GM23338 (cell line): Measurements from ENCODE around the gene ASB1. TPM values are rescaled to one million over a fixed set of nuclear protein-coding genes. Genes with fewer than 3 reads are reported as not detected.
A peak's percentile ranks its signal among the peaks of the same experiment; 100 is the strongest.

Experiments used
- ATAC-seq: fragments of 200-7000 bp; cut with Tn5 transposase; 3 replicates; pipeline ENCODE4 v1.9.1; 2020
- DNase-seq: peaks from one replicate; pipeline ENCODE4 v3.0.0-alpha.2; 2015; ENCODE audit warnings: low spot score
- H2AFZ ChIP-seq: fragments of 200-600 bp; sonication (generic); 2 replicates; pipeline ENCODE4 v1.8.0; 2016; ENCODE audit warnings: antibody characterized with exemption, mild to moderate bottlenecking, moderate library complexity
- H3F3A ChIP-seq: fragments of 200-600 bp; sonication (generic); replicated peaks from 2 replicates; pipeline ENCODE4 v1.8.0; 2017; ENCODE audit warnings: antibody characterized with exemption, mixed run types, low read depth
- H3K27ac ChIP-seq: fragments of 200-600 bp; sonication (generic); 2 replicates; pipeline ENCODE4 v1.6.1; 2016; ENCODE audit warnings: low read depth
- H3K27me3 ChIP-seq: fragments of 200-600 bp; sonication (generic); 2 replicates; pipeline ENCODE4 v1.8.0; 2016; ENCODE audit warnings: mild to moderate bottlenecking, mixed run types, moderate library complexity; ENCODE audit not compliant: insufficient read depth
- H3K36me3 ChIP-seq: fragments of 200-600 bp; sonication (generic); 2 replicates; pipeline ENCODE4 v1.8.0; 2016; ENCODE audit warnings: mild to moderate bottlenecking; ENCODE audit not compliant: insufficient read depth
- H3K4me1 ChIP-seq: fragments of 200-600 bp; sonication (generic); 2 replicates; pipeline ENCODE4 v1.8.0; 2016; ENCODE audit warnings: mild to moderate bottlenecking, moderate library complexity; ENCODE audit not compliant: insufficient read depth
- H3K4me2 ChIP-seq: fragments of 200-600 bp; sonication (generic); 2 replicates; pipeline ENCODE4 v1.7.1; 2017; ENCODE audit warnings: mixed run types
- H3K4me3 ChIP-seq: fragments of 200-600 bp; sonication (generic); 2 replicates; pipeline ENCODE4 v1.6.1; 2016; ENCODE audit warnings: mixed run types
- H3K79me2 ChIP-seq: fragments of 200-600 bp; sonication (generic); replicated peaks from 2 replicates; pipeline ENCODE4 v1.8.0; 2017; ENCODE audit warnings: mild to moderate bottlenecking; ENCODE audit not compliant: insufficient read depth
- H3K9me2 ChIP-seq: fragments of 200-600 bp; sonication (generic); 2 replicates; pipeline ENCODE4 v1.8.0; 2017; ENCODE audit not compliant: insufficient read depth
- H4K20me1 ChIP-seq: fragments of 200-600 bp; sonication (generic); replicated peaks from 2 replicates; pipeline ENCODE4 v1.8.0; 2017; ENCODE audit warnings: mild to moderate bottlenecking; ENCODE audit not compliant: insufficient read depth
- H3K27ac Mint-ChIP-seq: 2 replicates; pipeline ENCODE4 v1.8.0; 2020; ENCODE audit warnings: inconsistent platforms, mild to moderate bottlenecking, moderate library complexity, mixed read lengths
- H3K27me3 Mint-ChIP-seq: 3 replicates; pipeline ENCODE4 v1.8.0; 2022; ENCODE audit warnings: low read depth, mild to moderate bottlenecking, moderate library complexity, mixed read lengths, inconsistent platforms; ENCODE audit not compliant: insufficient read depth, poor library complexity
- H3K36me3 Mint-ChIP-seq: 3 replicates; pipeline ENCODE4 v1.8.0; 2021; ENCODE audit warnings: low read depth, mild to moderate bottlenecking, inconsistent platforms, moderate library complexity, mixed read lengths
- H3K4me1 Mint-ChIP-seq: 3 replicates; pipeline ENCODE4 v1.8.0; 2020; ENCODE audit warnings: mild to moderate bottlenecking, inconsistent platforms, mixed read lengths
- H3K4me3 Mint-ChIP-seq: 3 replicates; pipeline ENCODE4 v1.8.0; 2021; ENCODE audit warnings: moderate library complexity, mild to moderate bottlenecking, inconsistent platforms, mixed read lengths
- H3K9me3 Mint-ChIP-seq: 3 replicates; pipeline ENCODE4 v1.8.0; 2020; ENCODE audit warnings: moderate library complexity, mild to moderate bottlenecking, inconsistent platforms, mixed read lengths
- CREB1 ChIP-seq: fragments of 250-450 bp; sonication (Bioruptor Pico); IDR thresholded peaks from 2 replicates; pipeline ENCODE4 v1.5.0; 2020; ENCODE audit warnings: low read depth, mild to moderate bottlenecking, moderate library complexity
- EZH2 ChIP-seq: fragments of 200-600 bp; sonication (generic); IDR thresholded peaks from one replicate; pipeline ENCODE4 v1.8.0; 2017; ENCODE audit warnings: antibody characterized with exemption, mild to moderate bottlenecking, low read depth; ENCODE audit not compliant: unreplicated experiment
- EZH2phosphoT487 ChIP-seq: fragments of 200-600 bp; sonication (generic); IDR thresholded peaks from one replicate; pipeline ENCODE4 v1.8.1; 2018; ENCODE audit warnings: antibody characterized with exemption; ENCODE audit not compliant: unreplicated experiment
- POLR2AphosphoS5 ChIP-seq: IDR thresholded peaks from 2 replicates; pipeline ENCODE4 v1.6.1; 2016; ENCODE audit warnings: antibody characterized with exemption, low read depth
- STAT1 ChIP-seq: IDR thresholded peaks from one replicate; pipeline ENCODE4 v1.6.1; 2016; ENCODE audit warnings: antibody characterized with exemption; ENCODE audit not compliant: unreplicated experiment
- ZNF331 ChIP-seq: fragments of 250-450 bp; sonication (Bioruptor Pico); IDR thresholded peaks from 2 replicates; pipeline ENCODE4 v1.5.0; 2020; ENCODE audit warnings: low read depth, mild to moderate bottlenecking, moderate library complexity
- polyA plus RNA-seq: library from polyadenylated mRNA; unstranded; fragments of >200 nt; fragmentation: Nextera tagmentation; extraction: Ambion mirVana; gene quantifications from 2 replicates; pipeline ENCODE4 v1.2.1, GENCODE V29; 2016
- total RNA-seq: library from RNA; depleted of rRNA; stranded (reverse); fragments of >200 nt; shearing (Covaris generic); gene quantifications from 2 replicates; pipeline ENCODE4 v1.2.3, GENCODE V29; 2014
- TF ChIP-seq, protein P1 (sequence below): IDR thresholded peaks from 2 replicates; pipeline ENCODE4 v1.6.1; 2016; ENCODE audit warnings: antibody characterized with exemption
- TF ChIP-seq, protein P2 (sequence below), 2 experiments: fragments of 200-600 bp in 1 of 2; sonication (generic) in 1 of 2; conservative IDR thresholded peaks; 2 replicates each; pipeline versions ENCODE4 v1.5.1 to v1.6.1; 2016 to 2017; ENCODE audit warnings: antibody characterized with exemption in 2 of 2, low read depth in 2 of 2, mild to moderate bottlenecking in 2 of 2, moderate library complexity in 1 of 2
- TF ChIP-seq, protein P3 (sequence below): fragments of 250-450 bp; sonication (Bioruptor Pico); IDR thresholded peaks from 2 replicates; pipeline ENCODE4 v1.5.0; 2020; ENCODE audit warnings: mild to moderate bottlenecking, moderate library complexity
- TF ChIP-seq, protein P4 (sequence below): IDR thresholded peaks from one replicate; pipeline ENCODE4 v1.6.1; 2018; ENCODE audit warnings: antibody characterized with exemption; ENCODE audit not compliant: unreplicated experiment

ASB1 gene
- total and polyA plus RNA-seq, 2 experiments from 2014 or later = 21.5 to 23.9 TPM

DNA sequence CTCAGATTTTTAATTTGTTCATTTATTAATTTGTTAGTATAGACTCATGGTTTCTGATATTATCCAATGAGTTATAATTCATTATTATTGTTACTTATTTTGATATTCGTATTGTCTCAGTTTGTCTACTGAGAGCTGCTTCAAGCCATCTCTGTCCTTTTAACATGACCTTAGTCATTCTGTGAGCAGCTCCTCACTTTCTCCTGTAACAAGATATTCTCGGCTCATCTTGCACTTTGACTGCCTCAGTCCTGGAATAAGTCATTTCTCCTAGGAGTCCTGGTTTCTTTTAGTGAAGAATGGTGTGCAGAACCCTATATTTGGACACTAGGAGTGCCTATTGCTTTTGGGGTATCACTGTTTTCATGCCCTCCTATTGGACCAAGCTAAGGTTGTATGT, 13.2 kb downstream of the ASB1 start (continued):
- TF ChIP-seq, protein P1, sequence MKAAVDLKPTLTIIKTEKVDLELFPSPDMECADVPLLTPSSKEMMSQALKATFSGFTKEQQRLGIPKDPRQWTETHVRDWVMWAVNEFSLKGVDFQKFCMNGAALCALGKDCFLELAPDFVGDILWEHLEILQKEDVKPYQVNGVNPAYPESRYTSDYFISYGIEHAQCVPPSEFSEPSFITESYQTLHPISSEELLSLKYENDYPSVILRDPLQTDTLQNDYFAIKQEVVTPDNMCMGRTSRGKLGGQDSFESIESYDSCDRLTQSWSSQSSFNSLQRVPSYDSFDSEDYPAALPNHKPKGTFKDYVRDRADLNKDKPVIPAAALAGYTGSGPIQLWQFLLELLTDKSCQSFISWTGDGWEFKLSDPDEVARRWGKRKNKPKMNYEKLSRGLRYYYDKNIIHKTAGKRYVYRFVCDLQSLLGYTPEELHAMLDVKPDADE = no peak
- TF ChIP-seq, protein P2, sequence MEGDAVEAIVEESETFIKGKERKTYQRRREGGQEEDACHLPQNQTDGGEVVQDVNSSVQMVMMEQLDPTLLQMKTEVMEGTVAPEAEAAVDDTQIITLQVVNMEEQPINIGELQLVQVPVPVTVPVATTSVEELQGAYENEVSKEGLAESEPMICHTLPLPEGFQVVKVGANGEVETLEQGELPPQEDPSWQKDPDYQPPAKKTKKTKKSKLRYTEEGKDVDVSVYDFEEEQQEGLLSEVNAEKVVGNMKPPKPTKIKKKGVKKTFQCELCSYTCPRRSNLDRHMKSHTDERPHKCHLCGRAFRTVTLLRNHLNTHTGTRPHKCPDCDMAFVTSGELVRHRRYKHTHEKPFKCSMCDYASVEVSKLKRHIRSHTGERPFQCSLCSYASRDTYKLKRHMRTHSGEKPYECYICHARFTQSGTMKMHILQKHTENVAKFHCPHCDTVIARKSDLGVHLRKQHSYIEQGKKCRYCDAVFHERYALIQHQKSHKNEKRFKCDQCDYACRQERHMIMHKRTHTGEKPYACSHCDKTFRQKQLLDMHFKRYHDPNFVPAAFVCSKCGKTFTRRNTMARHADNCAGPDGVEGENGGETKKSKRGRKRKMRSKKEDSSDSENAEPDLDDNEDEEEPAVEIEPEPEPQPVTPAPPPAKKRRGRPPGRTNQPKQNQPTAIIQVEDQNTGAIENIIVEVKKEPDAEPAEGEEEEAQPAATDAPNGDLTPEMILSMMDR (conservative IDR thresholded peaks at IDR 0.05; ENCODE audit: low read depth in 2 of 2) = no peak

DNA sequence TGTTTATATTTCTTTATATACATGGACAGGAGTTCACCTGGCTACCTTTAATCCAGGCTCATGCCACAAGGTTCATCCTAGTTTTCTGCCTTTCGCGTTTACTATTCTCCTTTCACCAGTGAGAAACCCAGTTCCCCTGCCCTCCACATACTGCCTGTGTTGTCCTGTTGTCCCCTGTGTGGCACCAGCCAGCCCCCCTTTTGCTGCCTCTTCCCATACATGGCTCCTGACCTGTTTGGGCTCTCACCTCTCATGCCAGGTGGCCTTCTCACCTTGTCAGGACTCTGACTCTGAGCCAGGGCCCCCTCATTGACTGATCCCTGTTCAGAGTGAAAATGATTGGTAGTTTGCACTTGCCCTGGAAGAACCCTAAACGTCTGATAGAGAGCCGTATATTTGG, 13.6 kb downstream of the ASB1 start:
- no peak for ATAC-seq
- no peaks in the 10 kb centered on the region for H3K27me3 Mint-ChIP-seq
- H3K9me3 Mint-ChIP-seq = no peaks in the 10 kb centered on the region
- Histone ChIP-seq H2AFZ (no peak overlapping the region), H3K4me3 (no peak overlapping the region), H3K36me3 (peaks cover 17% of the 10 kb centered on the region), H3K79me2 (peaks cover 77% of the 10 kb centered on the region), H3K27me3 (no peaks in the 10 kb centered on the region), H3K4me1 (no peaks in the 10 kb centered on the region), H3K4me2 (no peak overlapping the region), H3K9me2 (no peaks in the 10 kb centered on the region), H3F3A (no peaks in the 10 kb centered on the region), H4K20me1 (peaks cover 66% of the 10 kb centered on the region), H3K27ac (no peak overlapping the region)
- H3K4me1 Mint-ChIP-seq = peaks cover 7% of the 10 kb centered on the region
- no peak for DNase-seq
- peaks cover 40% of the 10 kb centered on the region for H3K36me3 Mint-ChIP-seq
- H3K27ac Mint-ChIP-seq = peak overlapping the region; percentile 32; the same call in 1 of the 2 replicates
- H3K4me3 Mint-ChIP-seq = no peak overlapping the region
- TF ChIP-seq CREB1 (no peak), EZH2 (no peak), POLR2AphosphoS5 (no peak), EZH2phosphoT487 (no peak), STAT1 (no peak), ZNF331 (CRISPR knock-in tag) (no peak)
- TF ChIP-seq, protein P2 (conservative IDR thresholded peaks at IDR 0.05; ENCODE audit: low read depth in 2 of 2) = no peak
- TF ChIP-seq, protein P3, sequence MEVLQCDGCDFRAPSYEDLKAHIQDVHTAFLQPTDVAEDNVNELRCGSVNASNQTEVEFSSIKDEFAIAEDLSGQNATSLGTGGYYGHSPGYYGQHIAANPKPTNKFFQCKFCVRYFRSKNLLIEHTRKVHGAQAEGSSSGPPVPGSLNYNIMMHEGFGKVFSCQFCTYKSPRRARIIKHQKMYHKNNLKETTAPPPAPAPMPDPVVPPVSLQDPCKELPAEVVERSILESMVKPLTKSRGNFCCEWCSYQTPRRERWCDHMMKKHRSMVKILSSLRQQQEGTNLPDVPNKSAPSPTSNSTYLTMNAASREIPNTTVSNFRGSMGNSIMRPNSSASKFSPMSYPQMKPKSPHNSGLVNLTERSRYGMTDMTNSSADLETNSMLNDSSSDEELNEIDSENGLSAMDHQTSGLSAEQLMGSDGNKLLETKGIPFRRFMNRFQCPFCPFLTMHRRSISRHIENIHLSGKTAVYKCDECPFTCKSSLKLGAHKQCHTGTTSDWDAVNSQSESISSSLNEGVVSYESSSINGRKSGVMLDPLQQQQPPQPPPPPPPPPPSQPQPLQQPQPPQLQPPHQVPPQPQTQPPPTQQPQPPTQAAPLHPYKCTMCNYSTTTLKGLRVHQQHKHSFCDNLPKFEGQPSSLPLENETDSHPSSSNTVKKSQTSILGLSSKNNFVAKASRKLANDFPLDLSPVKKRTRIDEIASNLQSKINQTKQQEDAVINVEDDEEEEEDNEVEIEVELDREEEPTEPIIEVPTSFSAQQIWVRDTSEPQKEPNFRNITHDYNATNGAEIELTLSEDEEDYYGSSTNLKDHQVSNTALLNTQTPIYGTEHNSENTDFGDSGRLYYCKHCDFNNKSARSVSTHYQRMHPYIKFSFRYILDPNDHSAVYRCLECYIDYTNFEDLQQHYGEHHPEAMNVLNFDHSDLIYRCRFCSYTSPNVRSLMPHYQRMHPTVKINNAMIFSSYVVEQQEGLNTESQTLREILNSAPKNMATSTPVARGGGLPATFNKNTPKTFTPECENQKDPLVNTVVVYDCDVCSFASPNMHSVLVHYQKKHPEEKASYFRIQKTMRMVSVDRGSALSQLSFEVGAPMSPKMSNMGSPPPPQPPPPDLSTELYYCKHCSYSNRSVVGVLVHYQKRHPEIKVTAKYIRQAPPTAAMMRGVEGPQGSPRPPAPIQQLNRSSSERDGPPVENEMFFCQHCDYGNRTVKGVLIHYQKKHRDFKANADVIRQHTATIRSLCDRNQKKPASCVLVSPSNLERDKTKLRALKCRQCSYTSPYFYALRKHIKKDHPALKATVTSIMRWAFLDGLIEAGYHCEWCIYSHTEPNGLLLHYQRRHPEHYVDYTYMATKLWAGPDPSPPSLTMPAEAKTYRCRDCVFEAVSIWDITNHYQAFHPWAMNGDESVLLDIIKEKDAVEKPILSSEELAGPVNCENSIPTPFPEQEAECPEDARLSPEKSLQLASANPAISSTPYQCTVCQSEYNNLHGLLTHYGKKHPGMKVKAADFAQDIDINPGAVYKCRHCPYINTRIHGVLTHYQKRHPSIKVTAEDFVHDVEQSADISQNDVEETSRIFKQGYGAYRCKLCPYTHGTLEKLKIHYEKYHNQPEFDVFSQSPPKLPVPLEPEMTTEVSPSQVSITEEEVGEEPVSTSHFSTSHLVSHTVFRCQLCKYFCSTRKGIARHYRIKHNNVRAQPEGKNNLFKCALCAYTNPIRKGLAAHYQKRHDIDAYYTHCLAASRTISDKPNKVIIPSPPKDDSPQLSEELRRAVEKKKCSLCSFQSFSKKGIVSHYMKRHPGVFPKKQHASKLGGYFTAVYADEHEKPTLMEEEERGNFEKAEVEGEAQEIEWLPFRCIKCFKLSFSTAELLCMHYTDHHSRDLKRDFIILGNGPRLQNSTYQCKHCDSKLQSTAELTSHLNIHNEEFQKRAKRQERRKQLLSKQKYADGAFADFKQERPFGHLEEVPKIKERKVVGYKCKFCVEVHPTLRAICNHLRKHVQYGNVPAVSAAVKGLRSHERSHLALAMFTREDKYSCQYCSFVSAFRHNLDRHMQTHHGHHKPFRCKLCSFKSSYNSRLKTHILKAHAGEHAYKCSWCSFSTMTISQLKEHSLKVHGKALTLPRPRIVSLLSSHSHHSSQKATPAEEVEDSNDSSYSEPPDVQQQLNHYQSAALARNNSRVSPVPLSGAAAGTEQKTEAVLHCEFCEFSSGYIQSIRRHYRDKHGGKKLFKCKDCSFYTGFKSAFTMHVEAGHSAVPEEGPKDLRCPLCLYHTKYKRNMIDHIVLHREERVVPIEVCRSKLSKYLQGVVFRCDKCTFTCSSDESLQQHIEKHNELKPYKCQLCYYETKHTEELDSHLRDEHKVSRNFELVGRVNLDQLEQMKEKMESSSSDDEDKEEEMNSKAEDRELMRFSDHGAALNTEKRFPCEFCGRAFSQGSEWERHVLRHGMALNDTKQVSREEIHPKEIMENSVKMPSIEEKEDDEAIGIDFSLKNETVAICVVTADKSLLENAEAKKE = no peak
- TF ChIP-seq, protein P4, sequence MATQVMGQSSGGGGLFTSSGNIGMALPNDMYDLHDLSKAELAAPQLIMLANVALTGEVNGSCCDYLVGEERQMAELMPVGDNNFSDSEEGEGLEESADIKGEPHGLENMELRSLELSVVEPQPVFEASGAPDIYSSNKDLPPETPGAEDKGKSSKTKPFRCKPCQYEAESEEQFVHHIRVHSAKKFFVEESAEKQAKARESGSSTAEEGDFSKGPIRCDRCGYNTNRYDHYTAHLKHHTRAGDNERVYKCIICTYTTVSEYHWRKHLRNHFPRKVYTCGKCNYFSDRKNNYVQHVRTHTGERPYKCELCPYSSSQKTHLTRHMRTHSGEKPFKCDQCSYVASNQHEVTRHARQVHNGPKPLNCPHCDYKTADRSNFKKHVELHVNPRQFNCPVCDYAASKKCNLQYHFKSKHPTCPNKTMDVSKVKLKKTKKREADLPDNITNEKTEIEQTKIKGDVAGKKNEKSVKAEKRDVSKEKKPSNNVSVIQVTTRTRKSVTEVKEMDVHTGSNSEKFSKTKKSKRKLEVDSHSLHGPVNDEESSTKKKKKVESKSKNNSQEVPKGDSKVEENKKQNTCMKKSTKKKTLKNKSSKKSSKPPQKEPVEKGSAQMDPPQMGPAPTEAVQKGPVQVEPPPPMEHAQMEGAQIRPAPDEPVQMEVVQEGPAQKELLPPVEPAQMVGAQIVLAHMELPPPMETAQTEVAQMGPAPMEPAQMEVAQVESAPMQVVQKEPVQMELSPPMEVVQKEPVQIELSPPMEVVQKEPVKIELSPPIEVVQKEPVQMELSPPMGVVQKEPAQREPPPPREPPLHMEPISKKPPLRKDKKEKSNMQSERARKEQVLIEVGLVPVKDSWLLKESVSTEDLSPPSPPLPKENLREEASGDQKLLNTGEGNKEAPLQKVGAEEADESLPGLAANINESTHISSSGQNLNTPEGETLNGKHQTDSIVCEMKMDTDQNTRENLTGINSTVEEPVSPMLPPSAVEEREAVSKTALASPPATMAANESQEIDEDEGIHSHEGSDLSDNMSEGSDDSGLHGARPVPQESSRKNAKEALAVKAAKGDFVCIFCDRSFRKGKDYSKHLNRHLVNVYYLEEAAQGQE = no peak
